HepG2 (cell line): Measurements from ENCODE around the gene TMEM14A. TPM values are rescaled to one million over a fixed set of nuclear protein-coding genes. Genes with fewer than 3 reads are reported as not detected.
A peak's percentile ranks its signal among the peaks of the same experiment; 100 is the strongest.

Source experiments
- FUBP1 ChIP-seq: sonication (generic); formaldehyde crosslinking; IDR thresholded peaks from 2 replicates; pipeline ENCODE4 v1.5.1; 2020; ENCODE audit warnings: missing genetic modification reagents, mild to moderate bottlenecking, borderline replicate concordance
- IRF1 ChIP-seq: sonication (generic); formaldehyde crosslinking; IDR thresholded peaks from 2 replicates; pipeline ENCODE4 v1.4.0; 2020; ENCODE audit warnings: low read depth, mild to moderate bottlenecking, missing genetic modification reagents
- PRMT3 ChIP-seq: sonication (generic); formaldehyde crosslinking; IDR thresholded peaks from 2 replicates; pipeline ENCODE4 v1.8.1; 2022; ENCODE audit warnings: low read depth, mild to moderate bottlenecking, moderate library complexity, missing genetic modification reagents, borderline replicate concordance
- SNAPC5 ChIP-seq: sonication (generic); formaldehyde crosslinking; IDR thresholded peaks from 2 replicates; pipeline ENCODE4 v1.8.1; 2023; ENCODE audit warnings: mild to moderate bottlenecking, missing genetic modification reagents, borderline replicate concordance
- SRSF9 ChIP-seq: fragments of 200-400 bp; formaldehyde crosslinking; IDR thresholded peaks from 2 replicates; pipeline ENCODE4 v1.6.1; 2018; ENCODE audit warnings: borderline replicate concordance, mild to moderate bottlenecking, low read depth, low read length; ENCODE audit not compliant: insufficient read depth, poor library complexity, severe bottlenecking
- THAP8 ChIP-seq: sonication (generic); formaldehyde crosslinking; IDR thresholded peaks from 2 replicates; pipeline ENCODE4 v1.5.1; 2020; ENCODE audit warnings: missing genetic modification reagents, mild to moderate bottlenecking, borderline replicate concordance
- THAP9 ChIP-seq: sonication (generic); formaldehyde crosslinking; IDR thresholded peaks from 2 replicates; pipeline ENCODE4; 2020; ENCODE audit warnings: missing genetic modification reagents, mild to moderate bottlenecking, borderline replicate concordance
- XBP1 ChIP-seq: sonication (generic); formaldehyde crosslinking; IDR thresholded peaks from 2 replicates; pipeline ENCODE4 v1.5.0; 2020; ENCODE audit warnings: missing genetic modification reagents
- ZBTB25 ChIP-seq: IDR thresholded peaks from 2 replicates; pipeline ENCODE4 v1.6.1; 2018; ENCODE audit warnings: missing genetic modification reagents
- ZBTB44 ChIP-seq: sonication (generic); formaldehyde crosslinking; IDR thresholded peaks from 2 replicates; pipeline ENCODE4 v1.4.0; 2020; ENCODE audit warnings: missing genetic modification reagents
- ZFP36L1 ChIP-seq: sonication (generic); formaldehyde crosslinking; IDR thresholded peaks from 2 replicates; pipeline ENCODE4 v1.8.0; 2022; ENCODE audit warnings: mild to moderate bottlenecking, missing genetic modification reagents, moderate library complexity
- ZFYVE20 ChIP-seq: sonication (generic); formaldehyde crosslinking; IDR thresholded peaks from 2 replicates; pipeline ENCODE4 v1.8.0; 2023; ENCODE audit warnings: low read depth, mild to moderate bottlenecking, moderate library complexity, missing genetic modification reagents, borderline replicate concordance
- ZMYM2 ChIP-seq: sonication (generic); formaldehyde crosslinking; IDR thresholded peaks from 2 replicates; pipeline ENCODE4 v1.8.0; 2022; ENCODE audit warnings: mild to moderate bottlenecking, missing genetic modification reagents
- ZNF263 ChIP-seq: sonication (generic); formaldehyde crosslinking; IDR thresholded peaks from 2 replicates; pipeline ENCODE4 v1.4.0; 2020; ENCODE audit warnings: missing genetic modification reagents
- ZNF644 ChIP-seq: IDR thresholded peaks from 2 replicates; pipeline ENCODE4 v1.6.1; 2016; ENCODE audit warnings: low read depth
- ZNF777 ChIP-seq: sonication (generic); formaldehyde crosslinking; IDR thresholded peaks from 2 replicates; pipeline ENCODE4 v1.4.0; 2020; ENCODE audit warnings: missing genetic modification reagents
- ZSCAN12 ChIP-seq: sonication (generic); formaldehyde crosslinking; IDR thresholded peaks from 2 replicates; pipeline ENCODE4 v1.9.0; 2021; ENCODE audit warnings: mild to moderate bottlenecking, missing genetic modification reagents
- polyA plus RNA-seq, 8 experiments: library from polyadenylated mRNA; depleted of rRNA in 3 of 8; stranded (reverse) in 7 of 8; unstranded in 1 of 8; fragments of >200 nt; fragmentation: Illumina TruSeq in 4 of 8; extraction: Trizol in 4 of 8; gene quantifications; 2 replicates each; pipeline versions ENCODE4 v1.2.1 to v1.2.3, GENCODE V29; 2011 to 2016; ENCODE audit warnings: low read depth in 4 of 8, missing spikeins in 1 of 8, mixed read lengths in 1 of 8; ENCODE audit not compliant: insufficient read depth in 1 of 8
- total RNA-seq, 5 experiments: library from RNA; depleted of rRNA; stranded (reverse); fragments of >200 nt; fragmentation: Illumina TruSeq; extraction: Trizol; gene quantifications; 2 replicates each; pipeline ENCODE4 v1.2.3, GENCODE V29; 2016; ENCODE audit warnings: low read depth in 1 of 5

The TMEM14A gene
- total and polyA plus RNA-seq, 2 of the 13 experiments (the other 11 are each of a cell fraction or from before 2014, with no cell fraction given): 24.6 to 73.7 TPM

GRCh38 chr6:52670502-52671409, at the start of gene TMEM14A (continued):
- TF ChIP-seq SRSF9 (no peak), ZBTB25 (CRISPR knock-in tag) (peak; percentile 75), ZFP36L1 (CRISPR knock-in tag) (0 out of 2 replicates have a peak, but pooled peaks have one; percentile 32), PRMT3 (CRISPR knock-in tag) (no peak), ZSCAN12 (CRISPR knock-in tag) (peak; percentile 82; the same call in 1 of the 2 replicates), IRF1 (CRISPR knock-in tag) (no peak), ZNF644 (CRISPR knock-in tag) (peak; percentile 46), THAP9 (CRISPR knock-in tag) (peak; percentile 87; the same call in 1 of the 2 replicates), FUBP1 (CRISPR knock-in tag) (no peak; the same call in 1 of the 2 replicates), ZNF263 (CRISPR knock-in tag) (peak; percentile 60), THAP8 (CRISPR knock-in tag) (0 out of 2 replicates have a peak, but pooled peaks have one; percentile 16), ZBTB44 (CRISPR knock-in tag) (peak; percentile 80; the same call in 1 of the 2 replicates), ZFYVE20 (CRISPR knock-in tag) (no peak), ZMYM2 (CRISPR knock-in tag) (peak; percentile 60; the same call in 1 of the 2 replicates), XBP1 (CRISPR knock-in tag) (no peak), ZNF777 (CRISPR knock-in tag) (peak; percentile 80), SNAPC5 (CRISPR knock-in tag) (no peak)
